HG02870 (cell line): ENCODE measurements around the gene PTPN3.

Source experiments
- ATAC-seq: cut with Tn5 transposase; IDR thresholded peaks from one replicate; pipeline ENCODE4 v1.9.1; 2021; ENCODE audit warnings: mild to moderate bottlenecking, moderate library complexity; ENCODE audit not compliant: unreplicated experiment

The PTPN3 gene

DNA sequence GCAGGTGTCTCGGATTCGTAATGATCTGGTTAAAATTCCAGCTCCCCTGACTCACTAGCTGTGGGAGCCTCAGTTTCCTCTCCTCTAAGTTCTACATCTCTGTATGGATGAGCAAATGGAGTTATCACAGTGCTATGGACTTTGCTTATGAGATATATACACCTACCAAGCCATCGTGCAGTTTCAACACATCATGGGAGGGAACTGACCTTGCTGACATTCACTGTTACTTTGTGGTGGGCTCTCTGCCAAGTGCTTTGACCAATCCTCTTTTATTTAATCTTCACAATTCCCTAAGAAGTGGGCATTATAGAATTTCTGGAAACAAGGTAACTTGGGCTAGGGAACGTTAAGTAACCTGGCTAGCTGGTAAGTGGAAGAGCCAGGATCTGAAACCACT is 70.2 kb downstream of the PTPN3 start:
- no peak for ATAC-seq

DNA sequence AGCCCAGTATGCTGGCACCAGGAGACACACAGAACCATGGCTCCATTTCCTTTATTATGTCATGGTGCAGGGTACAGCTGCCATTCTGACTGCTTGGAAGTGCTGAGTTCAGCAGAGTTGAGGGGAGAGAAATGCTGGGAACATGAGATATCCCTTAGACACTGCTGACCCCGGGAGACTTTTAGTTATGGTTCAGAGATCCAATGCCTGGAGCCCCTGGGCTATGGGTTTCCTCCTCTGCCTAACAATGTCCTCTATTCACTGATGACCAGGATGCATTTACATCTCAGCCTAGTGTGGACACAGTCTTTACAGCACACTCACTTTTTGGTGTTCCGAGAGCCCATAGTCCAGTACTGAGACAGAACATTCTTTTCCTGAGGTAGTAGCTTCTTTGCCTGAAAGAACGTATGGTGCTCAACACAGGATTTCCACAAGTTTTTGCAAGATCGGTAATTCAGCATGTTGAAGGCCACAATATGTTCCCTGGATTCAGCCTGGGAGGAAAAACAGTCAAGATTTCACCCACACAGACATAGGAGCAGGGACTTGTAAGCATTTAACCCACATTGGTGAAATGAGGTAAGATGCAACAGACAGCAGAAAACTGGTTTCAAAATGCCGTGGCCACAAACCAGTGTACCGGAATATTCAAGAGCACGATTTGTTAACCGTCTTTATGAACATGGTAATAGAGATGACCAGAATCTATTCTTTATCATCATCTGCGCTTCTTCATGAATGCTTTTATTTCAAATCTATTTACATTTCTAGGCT is 71.3 kb downstream of the PTPN3 start:
- no peak for ATAC-seq

DNA sequence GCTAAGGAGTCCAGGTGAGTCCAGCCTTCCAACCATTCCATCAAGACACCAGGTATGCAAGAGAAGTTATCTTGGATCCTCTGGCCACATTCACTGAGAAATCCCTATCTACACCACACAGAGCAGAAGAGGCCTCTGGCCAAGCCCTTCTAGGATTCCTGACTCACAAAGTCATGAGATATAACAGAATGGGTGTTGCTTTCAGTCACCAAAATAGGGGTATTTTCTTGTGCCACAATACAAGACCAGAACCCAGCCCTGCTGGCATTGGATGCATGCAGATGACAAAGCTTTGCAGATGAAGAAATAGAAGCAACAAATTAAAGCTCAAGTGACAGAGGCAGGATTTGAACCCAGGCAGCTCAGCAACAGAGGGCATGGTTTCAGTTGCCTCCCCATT is 73.5 kb downstream of the PTPN3 start:
- no peak for ATAC-seq

DNA sequence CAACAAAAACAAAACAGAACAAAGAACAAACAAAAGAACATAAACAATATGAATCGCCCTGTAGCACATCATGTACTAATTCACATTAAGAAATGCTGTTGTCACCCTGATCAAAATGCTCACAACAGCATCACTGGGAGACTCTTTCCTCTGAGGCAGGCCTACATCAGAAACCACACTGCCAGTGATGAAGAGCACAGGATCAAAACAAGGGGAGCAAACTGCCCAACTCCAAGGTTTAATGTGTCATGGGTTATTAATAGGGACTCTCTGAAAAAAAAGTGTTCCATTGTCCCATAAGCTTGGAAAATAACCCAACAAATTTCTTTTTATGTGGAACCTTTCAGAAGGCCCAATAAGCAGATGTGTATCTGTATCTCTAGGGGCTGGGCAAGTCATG is 74.2 kb downstream of the PTPN3 start:
- no peak for ATAC-seq

DNA sequence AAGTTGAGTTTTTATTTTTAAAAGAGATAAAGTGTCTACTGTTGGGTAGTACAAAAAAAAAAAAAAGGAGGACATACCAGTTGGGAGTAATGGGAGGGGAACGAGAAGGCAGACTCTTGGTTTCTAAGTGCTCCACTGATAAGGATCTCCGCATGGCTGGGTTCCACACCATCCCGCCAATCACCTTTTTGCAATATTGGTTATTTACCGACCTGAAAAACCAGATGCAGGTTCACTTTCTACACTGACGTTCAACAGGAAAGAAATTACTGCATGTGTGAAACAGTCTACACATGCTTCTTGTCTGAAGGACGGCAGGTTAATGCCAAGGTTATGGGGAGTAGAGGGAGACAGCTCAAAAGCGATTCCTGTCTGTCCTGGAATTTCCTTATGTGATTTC is 75.5 kb downstream of the PTPN3 start:
- peak; percentile 74 for ATAC-seq

DNA sequence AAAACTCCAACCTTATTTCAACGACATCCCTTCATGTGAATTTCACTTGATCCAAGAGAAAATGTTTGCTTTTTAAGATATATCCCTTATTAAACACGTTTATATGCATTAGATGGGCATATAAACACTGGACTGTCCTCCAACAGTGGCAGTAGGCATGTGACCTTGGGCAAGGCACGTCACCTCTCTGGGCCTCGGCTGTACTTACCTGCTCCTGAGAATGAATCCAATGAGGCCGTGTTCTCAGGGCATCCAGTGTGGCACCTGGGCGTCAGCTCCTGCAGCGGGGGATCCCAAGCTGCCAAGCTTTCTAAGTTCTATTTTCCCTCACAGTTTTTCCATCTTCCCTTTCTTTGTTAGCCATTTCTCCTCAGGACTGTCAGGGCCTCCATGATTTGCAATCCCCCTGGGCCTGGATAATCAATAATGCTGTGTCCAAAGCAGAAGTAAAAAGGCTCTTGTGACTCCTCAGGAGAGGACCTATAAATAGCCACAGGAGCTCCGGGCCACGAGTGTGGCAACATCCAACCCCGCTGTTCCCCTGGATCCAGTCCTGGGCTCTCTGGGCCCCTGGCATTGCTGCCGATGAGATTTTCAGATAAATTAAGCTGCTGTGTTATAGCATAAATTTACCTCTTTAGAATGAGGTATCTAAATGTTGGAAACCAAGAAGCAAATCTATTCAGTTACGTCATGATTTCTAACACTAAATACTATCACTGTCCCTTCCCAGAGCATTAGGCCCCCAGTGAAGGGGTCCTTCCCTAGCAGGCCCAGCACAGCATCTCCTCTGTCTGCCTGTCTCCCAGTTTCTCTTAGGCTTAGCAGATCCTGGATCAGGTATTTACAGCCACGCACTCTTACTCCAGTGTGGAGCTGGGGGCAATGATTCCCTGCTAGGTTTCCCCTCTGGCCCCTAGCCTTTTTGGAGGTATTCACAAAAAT is 76.8 kb downstream of the PTPN3 start:
- no peak for ATAC-seq

DNA sequence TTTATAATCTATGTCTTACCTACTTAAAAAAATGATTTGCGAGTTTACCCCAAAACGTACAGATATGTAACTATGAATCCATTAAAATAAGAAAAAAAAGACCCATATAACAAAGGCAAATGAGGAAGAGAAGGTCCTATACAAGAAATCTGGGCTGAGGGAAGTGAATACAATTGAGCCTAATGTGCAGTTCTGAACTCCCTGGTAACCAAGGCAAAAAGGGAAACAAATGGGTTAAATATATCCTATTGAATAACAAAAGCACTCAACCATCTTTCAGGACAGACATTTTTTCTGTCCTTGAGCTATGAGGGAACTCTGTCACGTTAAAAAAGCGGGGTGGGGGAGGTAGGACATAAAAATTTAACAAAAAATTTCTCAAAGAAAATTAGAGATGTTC is 78.6 kb downstream of the PTPN3 start:
- no peak for ATAC-seq

DNA sequence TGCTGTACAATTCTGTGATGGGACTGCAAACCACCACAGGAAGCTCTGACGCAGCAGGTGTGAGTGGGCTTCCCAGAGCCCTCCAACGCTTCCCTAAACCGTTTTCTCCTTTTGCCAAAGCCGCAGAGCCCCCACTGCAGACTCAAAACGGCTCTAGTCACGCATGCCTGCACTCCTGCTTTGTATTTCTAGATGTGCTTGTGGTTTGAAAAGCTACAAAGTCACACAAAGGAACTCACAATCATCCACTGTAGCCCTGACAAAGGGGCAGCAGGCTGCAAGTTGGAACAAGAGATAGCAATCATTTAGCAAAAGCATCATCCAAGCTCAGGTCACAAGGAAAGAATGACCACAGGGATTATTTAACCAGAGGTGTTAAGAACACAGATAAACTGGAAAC is 79.3 kb downstream of the PTPN3 start:
- ATAC-seq = peak; percentile 43

DNA sequence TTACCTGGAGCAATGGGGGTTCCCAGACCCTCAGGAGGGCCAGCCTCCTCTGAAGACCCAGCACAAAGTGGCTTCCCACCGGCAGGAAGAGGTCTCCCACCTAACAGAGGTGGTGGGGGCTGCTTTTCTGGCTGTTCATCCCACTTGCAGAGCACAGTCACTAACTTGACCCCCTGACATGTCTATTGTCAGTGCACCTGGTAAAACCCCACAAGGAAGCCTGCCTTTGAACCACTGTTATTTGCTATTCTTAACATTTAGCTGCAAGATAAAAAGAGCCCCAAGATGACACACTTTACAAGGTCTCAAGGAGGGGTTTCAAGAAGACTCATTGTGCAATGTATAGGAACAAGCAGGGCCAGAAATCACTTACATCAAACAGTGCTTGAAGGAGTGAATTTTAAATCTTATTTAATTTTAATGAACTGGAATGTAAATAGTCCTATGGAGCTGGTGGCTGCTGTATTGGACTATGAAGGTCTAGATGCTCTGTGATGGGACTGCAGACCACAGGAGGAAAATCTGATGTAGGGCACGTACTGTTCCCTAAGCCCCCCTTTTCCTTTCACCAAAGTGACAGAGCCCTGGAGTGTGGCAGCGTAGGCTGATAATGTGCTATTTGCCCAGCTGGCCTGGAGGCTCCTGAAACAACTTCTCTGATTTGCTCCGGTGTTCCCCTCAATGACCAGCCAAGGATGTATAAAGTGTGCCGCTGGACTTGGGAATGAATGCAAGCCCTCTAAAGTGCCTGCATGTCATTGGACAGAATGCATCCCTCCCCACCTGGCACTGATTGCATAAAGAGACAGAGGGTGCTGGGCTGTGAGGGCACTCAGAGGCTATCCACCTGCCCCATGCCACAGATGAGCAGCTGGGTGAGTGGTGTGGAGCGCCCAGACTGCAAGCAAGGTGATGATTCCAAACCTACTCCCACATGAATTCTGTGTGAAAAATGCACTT is 80.2 kb downstream of the PTPN3 start:
- ATAC-seq = no peak

DNA sequence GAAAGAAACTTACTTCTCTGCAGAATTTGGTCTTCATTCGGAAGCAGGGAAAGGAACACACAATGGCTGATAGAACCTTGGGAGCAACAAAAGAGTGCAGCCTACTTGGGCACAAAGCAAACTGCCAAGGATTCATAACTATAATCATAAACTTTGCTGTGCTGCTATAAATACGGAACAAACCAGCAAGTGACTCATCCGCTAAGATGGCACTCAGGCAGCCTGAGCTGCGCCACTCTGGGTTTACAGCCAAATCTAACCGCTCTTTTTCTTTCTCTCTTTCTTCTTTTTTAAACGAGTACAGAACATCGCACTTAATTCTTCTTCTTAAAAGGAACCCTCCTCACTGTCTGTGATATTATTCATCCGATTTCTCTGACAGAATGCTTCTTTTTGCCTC is 81.1 kb downstream of the PTPN3 start:
- no peak for ATAC-seq

DNA sequence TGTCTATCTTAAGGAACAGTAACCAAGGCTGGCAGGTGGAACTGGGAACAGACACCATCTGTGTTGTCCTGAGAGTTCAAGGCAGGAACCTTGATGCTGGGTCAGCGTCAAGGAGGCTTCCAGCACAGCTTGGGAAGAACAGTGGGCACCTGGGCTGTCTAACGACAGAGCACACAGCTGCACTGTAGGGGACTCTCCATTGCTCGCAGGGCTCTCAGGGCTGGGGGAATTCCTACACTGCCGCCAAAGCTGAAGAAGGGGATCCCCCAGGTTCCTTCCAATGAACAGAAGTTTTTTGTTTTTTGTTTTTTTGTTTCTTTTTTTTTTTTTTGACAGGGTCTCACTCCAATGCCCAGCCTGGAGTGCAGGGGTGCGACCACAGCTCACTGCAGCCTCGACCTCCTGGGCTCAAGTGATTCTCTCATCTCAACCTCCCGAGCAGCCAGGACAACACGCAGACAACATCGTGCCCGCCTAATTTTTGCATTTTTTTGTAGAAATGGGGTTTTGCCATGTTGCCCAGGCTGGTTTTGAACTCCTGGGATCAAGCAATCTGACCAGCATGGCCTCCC is 81.9 kb downstream of the PTPN3 start:
- ATAC-seq = peak; percentile 42

DNA sequence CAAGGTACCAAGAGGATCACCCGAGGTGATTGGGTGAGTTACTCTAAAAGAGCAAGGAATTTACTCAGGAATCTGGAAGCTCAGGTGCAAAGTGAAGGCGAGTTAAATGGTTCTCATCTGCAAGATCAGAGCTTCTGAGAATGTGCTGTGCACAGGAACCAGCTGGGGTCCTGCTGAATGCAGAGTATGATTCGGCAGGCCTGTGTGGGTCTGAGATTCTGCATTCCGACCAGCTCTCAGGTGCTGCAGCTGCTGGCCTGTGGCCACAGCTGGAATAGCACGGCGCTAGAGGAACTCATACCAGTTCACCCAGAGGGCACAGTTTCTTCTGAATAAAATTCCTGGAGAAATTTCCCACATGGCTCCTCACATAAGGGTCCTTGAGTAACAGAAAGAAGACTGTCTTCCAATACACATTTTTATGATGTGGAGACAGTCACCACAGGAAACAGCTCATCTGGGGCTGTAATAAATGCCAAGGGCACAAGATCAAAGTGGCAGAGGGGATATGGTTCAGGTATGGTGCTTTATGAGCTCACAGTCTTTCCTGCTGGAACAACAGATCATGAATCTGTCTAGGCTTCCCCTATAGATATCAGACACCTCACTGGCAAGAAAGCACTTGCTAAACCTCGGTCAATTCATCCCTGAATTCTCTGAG is 83.9 kb downstream of the PTPN3 start:
- no peak for ATAC-seq

DNA sequence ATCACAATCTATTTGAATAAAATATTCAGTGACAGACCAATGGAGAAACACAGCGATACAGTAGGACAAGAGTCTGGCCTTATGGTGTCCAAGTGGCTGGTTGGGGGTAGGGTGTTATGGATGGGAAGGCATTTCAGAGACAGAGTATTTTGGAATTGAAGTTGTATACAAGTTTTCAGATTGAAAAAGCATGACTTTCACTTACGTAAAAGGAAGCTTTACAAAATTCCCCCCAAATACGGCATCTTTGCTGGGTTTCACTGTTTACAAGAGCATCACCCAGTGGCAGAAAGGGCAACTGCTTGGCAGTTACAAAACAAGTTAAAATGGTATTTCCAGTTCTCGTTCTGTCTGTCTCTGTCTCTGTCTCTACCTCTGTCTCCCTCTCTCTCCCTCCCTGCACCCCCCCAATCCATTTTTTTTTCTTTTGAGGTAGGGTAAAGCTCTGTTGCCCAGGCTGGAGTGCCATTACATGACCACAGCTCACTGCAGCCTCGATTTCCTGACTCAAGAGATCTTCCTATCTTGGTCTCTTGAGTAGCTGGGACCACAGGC is 86.2 kb downstream of the PTPN3 start:
- peak; percentile 35 for ATAC-seq

DNA sequence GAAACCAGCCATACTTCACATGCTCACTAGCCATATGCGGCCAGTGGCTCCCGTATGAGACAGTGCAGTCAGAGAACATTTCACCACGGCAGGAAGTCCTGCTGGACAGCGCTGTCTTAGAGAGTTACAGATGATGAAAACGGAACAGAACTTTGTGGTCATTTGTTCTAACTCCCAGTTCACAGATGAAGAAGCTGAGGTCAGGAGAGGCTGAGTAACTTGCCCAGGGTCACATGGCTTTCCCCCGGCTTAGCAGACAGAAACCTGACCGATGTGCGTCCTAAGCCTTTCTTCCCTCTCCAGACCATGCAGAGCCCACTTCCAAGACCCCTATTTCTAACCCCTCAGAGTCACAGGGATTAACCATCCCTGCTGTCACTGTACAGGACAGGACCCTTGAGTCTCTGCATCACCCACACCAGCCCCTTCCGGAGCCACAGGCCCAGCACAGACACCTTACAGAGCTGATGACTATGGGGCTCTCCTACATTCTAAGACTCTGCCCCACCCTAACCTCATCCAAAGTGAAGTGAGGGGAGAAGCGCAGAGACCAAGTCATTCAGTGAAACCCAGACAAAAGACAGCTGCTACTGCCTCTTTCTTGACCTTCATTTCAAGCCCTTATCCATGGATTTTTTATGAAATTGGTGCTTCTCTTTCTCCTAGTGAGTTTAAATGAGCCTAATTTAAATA is 86.9 kb downstream of the PTPN3 start:
- ATAC-seq = peak; percentile 80

DNA sequence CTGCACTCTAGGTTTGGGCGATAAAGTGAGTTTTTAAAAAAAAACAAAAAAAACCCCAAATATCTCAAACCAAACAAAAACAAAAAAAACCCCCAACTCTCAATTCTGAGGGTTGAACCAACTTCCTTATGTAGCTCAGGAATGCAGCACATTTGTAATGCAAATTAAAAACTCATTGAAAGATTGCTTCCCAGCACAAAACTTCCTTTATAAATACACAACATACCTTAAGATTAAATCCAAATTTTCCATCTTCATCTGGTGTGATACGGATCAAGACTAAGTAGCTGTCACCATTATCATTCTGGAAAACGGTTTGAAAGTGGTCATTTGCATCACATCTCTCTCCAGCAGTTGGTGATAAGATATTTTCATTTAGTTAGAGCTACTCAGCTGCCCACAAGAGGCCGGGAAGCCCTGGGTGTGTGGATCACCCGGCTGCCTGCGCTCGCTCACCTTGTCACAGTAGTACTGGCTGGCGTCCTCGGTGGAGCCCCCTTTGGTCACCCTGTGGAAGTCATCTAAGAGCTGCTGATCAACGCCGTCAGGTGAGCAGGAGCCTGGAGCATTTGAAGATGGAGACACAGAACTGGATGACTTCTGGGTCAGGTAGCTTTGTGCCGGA is 88.2 kb downstream of the PTPN3 start:
- ATAC-seq = no peak

DNA sequence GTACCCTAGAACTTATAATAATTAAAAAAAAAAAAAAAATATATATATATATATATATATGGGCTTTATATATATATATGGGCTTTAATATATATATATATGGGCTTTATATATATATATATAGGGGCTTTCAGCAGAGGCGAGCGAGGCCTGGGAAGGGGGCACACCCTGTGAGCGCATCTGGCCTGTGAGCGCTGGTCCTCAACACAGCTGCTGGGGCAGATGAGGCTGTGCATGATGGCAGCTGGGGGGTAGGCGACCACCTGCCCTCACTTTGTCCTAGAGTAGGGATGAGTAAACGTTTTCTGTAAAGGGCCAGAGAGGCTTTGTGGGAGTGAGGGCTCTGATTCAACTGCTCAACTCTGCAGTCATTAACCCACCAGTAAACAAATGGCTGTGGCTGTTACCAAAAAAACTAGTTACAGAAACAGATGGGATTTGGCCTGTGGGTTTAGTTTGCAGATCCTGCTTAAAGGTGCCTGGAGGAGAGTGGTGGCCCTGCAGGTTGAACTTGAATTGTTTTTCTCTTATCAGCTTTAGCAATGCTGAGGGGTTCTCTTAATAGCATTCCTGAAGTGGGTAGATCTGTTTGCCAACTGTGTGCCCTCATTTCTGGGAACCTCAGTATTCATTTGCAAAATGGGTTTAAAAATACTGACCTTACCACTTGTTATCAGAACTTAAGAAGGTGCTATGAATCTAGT is 89.2 kb downstream of the PTPN3 start:
- no peak for ATAC-seq

DNA sequence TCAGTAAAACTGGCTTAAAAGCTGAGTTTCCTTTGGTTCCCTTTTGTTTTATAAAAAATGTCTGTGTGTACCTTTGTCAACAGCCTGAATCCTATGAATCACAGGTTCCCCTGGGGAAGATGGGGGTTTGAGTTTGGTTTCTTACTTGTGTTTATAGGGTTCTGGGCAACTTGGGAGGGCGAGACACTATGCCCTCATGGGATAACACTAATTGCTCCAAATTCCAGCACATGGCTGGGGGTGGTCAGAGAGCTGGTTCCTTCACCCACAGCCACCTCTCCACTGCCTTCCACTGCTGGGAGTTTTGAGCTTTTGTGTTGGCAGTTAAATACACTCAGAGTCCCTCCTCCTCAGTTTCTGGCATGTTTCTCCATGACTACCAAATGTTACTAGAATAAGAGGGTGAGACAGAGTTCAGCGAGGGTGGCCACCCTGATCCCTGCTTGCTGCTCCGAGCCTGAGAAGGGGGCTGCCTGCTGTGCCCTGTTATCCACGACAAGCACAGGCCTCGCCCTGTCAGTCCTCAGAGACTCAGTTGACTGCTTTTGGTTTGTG is 94.3 kb downstream of the PTPN3 start:
- ATAC-seq = no peak

DNA sequence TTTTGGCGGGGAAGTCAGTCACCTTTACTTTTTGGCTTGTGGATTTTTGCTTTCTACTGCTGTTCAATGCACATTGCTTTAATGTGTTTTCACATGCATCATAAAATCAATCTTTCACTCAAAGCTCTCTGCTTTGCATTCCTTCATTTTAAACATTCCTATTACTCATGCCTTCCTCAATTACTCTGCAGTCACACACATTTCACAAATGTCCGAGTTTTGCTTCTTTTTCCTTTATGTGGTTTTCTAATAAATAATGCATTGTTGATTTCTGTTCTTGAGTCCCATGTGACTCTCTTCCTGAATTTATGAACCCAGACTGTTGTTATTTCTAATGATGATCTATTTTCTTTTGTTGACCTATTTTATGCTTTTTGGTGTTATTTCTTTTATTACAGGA is 95.0 kb downstream of the PTPN3 start:
- no peak for ATAC-seq
